Stimulated activated CD8-positive, alpha-beta memory T cell treated with anti-CD3 and anti-CD28 coated beads, Interleukin-4, amount 100 ng/mL, for 4 hours (primary cell): Measurements from ENCODE around the gene PTP4A1.
A peak's percentile ranks its signal among the peaks of the same experiment; 100 is the strongest.
"Not testable (repeated sequence)": the region's sequence is repeated elsewhere in the genome, so short reads cannot be mapped to it uniquely, and the experiment has no call there.

Source experiments
- DNase-seq, 2 donors: peaks; one replicate each; pipeline ENCODE4 v3.0.0-alpha.2; 2020; ENCODE audit warnings: low read depth in 2 of 2, low spot score in 1 of 2

The PTP4A1 gene

GRCh38 chr6:63572044-63572746 is at the start of gene PTP4A1, which contains the start of gene LOC128125822:
PTP4A1 (plus strand) TSS chr6:63572480; CDS start chr6:63576881, 4,401 bp downstream.
LOC128125822 (plus strand) TSS chr6:63572480.
- peak; percentile 89 to 95 for DNase-seq

GRCh38 chr6:63522911-63523287 is 49.4 kb upstream of the PTP4A1 start:
- not testable (repeated sequence) for DNase-seq

- no peak for DNase-seq
Observed at GRCh38 chr6:63523630-63524029, 48.6 kb upstream of the PTP4A1 start.

- DNase-seq, result no peak
Observed at GRCh38 chr6:63525186-63525878, 46.9 kb upstream of the PTP4A1 start.

- no peak for DNase-seq
Observed at GRCh38 chr6:63526931-63527330, 45.3 kb upstream of the PTP4A1 start.

GRCh38 chr6:63527658-63528514 is 44.4 kb upstream of the PTP4A1 start:
- no peak for DNase-seq

- no peak for DNase-seq
Observed at GRCh38 chr6:63529498-63529897, 42.8 kb upstream of the PTP4A1 start.

GRCh38 chr6:63530182-63530581 is 42.1 kb upstream of the PTP4A1 start:
- no peak for DNase-seq

- DNase-seq, result no peak
Observed at GRCh38 chr6:63530991-63531390, 41.3 kb upstream of the PTP4A1 start.

- no peak for DNase-seq
Observed at GRCh38 chr6:63533026-63533425, 39.3 kb upstream of the PTP4A1 start.

- no peak for DNase-seq
Observed at GRCh38 chr6:63533952-63534351, 38.3 kb upstream of the PTP4A1 start.

- DNase-seq, result no peak
Observed at GRCh38 chr6:63537201-63537958, 34.9 kb upstream of the PTP4A1 start.

GRCh38 chr6:63537959-63538300 is 34.4 kb upstream of the PTP4A1 start:
- no peak for DNase-seq

- no peak for DNase-seq
Observed at GRCh38 chr6:63538550-63538949, 33.7 kb upstream of the PTP4A1 start.

GRCh38 chr6:63543001-63543400 is 29.3 kb upstream of the PTP4A1 start:
- no peak for DNase-seq

GRCh38 chr6:63543982-63544381 is 28.3 kb upstream of the PTP4A1 start:
- DNase-seq, result no peak

GRCh38 chr6:63546236-63546635 is 26.0 kb upstream of the PTP4A1 start:
- DNase-seq, result no peak

- DNase-seq, result no peak
Observed at GRCh38 chr6:63546697-63547096, 25.6 kb upstream of the PTP4A1 start.

- DNase-seq, result no peak
Observed at GRCh38 chr6:63549076-63549475, 23.2 kb upstream of the PTP4A1 start.

- no peak for DNase-seq
Observed at GRCh38 chr6:63553208-63553607, 19.1 kb upstream of the PTP4A1 start.

GRCh38 chr6:63553900-63554299 is 18.4 kb upstream of the PTP4A1 start:
- DNase-seq, result no peak
